Measurements from ENCODE around the gene ARHGDIG.
"Not testable (repeated sequence)": the region's sequence is repeated elsewhere in the genome, so short reads cannot be mapped to it uniquely, and the experiment has no call there.

Gene ARHGDIG

DNA sequence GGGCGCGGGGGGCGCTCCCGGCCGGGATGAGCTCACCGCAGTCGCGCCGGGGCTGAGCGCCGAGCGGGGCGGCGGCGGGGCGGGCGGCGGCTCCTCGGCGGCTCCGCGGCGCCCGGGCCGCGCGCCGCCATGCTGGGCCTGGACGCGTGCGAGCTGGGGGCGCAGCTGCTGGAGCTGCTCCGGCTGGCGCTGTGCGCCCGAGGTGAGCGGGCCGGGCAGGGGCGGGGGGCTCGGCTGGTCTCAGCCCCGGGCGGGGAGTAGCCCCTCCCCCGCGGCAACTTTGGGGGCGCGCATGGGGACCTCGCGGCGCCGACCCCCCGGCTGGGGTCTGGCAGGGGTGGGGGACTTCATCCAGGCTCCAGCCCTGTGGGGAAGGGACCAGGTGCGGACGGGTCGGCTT, at the start of gene ARHGDIG:
ARHGDIG (plus strand) TSS at position 40 of the 400 bp plus-strand sequence; CDS start at position 130, 90 bp downstream.
- DNase-seq (ENCODE audit: low read depth) = no peak

DNA sequence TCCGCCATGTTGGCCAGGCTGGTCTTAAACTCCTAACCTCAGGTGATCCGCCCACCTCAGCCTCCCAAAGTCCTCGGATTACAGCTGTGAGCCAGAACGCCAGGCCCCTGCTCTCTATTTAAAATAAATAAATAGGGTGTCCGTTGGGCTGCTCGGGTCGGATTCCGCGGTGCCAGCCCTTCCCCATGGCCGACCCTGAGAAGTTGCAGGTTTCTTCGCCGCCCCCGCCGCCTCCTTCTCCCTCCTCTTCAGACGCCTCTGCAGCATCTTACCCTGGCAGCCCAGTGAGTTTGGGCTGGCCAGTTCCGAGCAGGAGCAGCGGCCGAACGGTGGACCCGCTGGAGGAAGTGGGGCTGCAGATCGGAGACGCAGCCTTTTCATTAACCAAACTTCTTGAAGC, 49.4 kb upstream of the ARHGDIG start:
- DNase-seq (ENCODE audit: low read depth) = no peak

DNA sequence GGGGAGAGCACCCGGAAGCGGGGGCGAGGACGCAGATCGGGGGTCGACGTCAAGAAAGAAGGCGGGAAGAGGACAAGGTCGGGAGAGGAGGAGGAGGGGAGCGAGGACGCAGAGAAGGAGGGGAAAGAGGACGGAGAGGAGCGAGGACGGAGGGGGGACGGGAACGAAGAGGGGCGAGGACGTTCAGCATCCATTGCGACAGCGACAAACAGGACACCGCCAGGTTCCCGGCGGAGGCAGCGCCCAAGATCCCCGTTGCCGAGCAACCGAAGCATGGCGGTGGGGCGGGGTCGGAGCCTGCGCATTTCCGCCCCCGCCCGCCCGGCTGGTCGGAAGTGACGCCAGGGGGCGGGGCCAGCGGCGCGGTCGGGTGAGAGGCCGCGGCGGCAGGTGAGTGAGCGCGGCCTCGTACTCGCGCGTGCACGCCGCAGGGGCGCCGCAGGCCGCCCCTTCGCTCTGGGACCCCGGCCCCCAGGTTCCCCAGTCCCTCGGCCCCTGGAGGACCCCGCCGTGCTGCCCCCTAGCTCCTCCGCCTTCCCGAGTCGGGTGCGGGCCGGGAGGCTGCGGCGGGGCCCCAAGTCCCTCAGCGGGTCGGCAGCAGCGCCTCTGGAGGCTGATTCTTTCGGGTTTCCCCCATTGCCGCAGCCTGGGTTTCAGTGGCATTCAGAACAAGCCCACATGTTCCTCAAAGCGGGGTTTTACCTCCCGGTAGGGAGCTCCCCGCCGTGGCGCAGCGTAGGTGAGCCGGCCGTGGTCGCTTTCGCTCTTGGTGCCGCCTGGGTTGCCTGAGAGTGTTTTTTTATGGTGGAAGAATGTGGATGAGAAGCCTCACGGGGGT, 45.7 kb upstream of the ARHGDIG start, which contains the start of gene FAM234A:
FAM234A (plus strand) TSS at position 354 of the 838 bp plus-strand sequence. CDS start 19,593 bp downstream, outside the sequence.
- peak; percentile 89 for DNase-seq (ENCODE audit: low read depth)

DNA sequence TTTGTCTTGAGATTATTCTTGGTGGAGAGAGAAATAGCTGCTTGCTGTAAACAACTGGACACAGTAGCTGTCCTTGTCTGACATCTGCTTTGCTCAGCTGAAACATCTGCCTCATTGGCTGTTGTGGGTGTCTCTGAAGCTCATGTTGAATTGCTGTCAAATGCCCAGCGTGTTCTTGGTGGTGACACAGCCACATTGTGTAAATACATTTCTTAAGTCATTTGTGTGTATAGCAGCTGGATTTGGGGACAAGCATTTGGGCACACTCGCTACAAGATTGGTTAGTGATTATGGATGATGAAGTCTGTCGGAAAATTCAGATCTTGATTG, 40.5 kb upstream of the ARHGDIG start:
- no peak for DNase-seq (ENCODE audit: low read depth)

DNA sequence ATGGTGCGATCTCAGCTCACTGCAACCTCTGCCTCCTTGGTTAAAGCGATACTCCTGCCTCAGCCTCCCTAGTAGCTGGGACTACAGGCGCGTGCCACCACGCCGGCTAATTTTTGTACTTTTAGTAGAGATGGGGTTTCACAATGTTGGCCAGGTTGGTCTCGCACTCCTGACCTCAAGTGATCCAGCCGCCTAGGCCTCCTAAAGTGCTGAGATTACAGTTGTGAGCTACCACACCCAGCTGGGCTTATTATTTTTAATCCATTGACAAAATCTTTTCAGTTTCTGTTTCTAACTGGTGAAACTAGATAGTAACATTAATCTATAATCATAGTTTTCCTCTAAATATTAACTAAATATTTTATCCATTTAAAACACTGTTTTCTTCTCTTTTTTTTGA, 39.8 kb upstream of the ARHGDIG start:
- no peak for DNase-seq (ENCODE audit: low read depth)

DNA sequence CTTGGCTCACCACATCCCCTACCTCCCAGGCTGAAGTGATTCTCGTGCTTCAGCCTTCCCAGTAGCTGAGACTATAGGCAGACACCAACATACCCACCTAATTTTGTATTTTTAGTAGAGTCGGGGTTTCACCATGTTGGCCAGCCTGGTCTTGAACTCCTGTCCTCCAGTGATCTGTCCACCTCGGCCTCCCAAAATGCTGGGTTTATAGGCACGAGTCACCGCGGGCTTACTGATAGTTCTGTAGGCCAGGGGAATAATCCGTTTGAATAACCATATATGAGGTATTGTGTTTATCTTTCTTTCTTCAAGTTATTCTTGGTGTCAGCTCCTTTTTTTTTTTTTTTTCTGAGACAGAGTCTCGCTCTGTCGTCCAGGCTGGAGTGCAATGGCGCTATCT, 38.1 kb upstream of the ARHGDIG start:
- no peak for DNase-seq (ENCODE audit: low read depth)

DNA sequence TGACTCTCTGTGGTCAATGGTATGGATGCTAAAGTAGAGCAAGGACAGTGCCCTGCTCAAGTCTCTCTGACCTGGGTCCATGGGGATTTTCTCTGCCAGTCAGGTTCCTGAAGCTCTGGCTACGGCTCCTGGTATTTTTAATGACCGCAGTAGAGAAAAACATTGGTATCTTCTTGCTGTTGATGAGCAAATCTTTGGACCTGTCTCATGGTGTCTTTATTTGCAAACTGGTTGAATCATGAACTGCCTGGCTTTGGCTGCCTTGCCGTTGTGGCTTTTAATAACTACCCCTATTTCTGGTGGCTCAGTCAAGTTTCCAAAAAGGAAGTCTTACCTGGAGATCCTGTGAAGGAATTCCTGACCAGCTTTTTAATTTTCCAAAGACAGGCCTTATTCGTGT, 37.0 kb upstream of the ARHGDIG start:
- no peak for DNase-seq (ENCODE audit: low read depth)

DNA sequence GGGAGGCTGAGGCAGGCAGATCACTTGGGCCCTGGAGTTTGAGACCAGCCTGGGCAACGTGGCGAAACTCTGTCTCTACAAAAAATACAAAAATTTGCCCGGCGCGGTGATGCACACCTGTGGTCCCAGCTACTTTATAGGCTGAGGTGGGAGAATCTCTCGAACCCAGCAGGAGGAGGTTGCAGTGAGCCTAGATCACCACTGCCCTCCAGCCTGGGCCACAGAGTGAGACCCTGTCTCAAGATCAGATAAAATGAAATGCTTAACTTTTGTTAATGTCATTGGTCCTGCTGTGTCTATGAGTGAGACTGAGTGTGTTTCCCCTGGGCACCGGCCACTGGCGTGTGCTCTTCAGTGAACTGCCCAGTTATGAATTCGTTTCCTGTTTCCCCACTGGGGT, 35.3 kb upstream of the ARHGDIG start:
- no peak for DNase-seq (ENCODE audit: low read depth)

DNA sequence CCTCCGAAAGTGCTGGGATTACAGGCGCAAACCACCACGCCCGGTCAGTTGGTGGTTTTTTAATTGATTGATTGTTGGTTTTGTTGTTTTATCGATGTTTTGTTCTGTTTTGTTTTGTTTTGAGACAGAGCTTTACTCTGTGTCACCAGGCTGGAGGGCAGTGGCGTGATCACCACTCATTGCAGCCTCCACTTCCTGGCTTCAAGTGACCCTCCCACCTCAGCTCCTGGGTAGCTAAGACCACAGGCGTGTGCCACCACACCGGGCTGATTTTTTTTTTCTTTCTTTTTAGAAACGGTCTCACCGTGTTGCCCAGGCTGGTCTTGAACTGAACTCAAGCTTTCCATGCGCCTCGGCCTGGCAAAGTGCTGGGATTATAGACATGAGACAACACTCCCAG, 33.4 kb upstream of the ARHGDIG start:
- DNase-seq (ENCODE audit: low read depth) = no peak

DNA sequence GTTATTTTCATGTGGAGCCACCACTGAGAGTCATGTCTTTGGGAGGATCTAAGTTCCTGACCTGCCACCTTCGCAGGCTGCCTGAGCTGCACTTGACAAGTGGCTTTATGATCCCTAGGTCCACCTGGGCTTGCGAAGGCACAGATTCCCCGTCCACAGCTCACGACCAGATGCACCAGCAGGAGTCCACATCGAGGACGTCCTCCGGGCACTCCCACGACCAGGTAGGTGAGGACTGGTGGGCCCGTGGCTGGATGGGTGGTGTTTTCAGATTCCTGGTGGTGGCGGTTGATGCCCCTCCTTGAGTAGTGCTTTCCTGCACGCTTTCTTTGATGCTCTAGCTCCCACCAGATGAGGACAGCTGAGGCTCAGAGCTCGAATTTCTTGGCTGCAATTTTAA, 31.0 kb upstream of the ARHGDIG start:
- DNase-seq (ENCODE audit: low read depth) = no peak

DNA sequence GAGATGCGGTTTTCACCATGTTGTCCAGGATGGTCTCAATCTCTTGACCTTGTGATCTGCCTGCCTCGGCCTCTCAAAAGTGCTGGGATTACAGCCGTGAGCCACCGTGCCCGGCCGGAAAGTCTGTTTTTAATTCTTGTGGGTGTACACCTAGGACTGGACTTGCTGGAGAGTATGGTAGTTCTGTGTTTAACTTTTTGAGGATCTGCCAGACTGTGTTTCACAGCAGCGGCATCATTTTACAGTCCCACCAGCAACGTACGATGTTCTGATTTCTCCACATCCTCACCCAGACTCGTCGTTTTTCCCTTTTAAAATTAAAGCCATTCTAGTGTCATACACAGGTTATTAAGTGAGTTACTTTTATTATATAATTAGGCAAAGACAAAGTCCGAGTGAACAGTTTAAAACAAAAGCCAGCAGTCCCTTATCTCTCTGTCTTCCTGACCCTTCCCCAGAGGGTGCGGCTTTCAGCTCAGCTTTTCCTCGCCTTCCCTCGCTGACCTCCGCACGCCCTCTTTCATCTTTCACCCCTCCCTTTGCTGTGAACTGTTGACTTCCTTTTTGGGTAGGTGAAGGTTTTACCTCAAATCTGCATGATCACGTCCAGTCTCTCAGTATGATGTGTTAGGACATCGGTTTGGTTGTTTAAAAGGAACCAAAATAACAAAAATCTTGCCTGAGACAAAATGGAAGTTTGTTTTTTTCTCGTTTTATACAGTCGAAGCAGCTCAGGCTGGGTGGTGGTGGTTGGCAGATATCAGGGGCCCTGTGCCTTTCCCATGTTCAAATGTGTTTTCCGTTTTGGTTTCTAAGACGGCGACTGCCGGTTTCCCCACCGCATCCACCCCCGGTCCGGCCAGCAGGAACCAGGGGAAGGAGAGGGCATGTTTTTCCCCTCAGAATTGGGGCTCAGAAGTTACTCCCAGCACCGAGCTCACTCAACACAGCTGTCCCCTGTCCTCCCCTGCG, 27.7 kb upstream of the ARHGDIG start:
- DNase-seq (ENCODE audit: low read depth) = no peak

DNA sequence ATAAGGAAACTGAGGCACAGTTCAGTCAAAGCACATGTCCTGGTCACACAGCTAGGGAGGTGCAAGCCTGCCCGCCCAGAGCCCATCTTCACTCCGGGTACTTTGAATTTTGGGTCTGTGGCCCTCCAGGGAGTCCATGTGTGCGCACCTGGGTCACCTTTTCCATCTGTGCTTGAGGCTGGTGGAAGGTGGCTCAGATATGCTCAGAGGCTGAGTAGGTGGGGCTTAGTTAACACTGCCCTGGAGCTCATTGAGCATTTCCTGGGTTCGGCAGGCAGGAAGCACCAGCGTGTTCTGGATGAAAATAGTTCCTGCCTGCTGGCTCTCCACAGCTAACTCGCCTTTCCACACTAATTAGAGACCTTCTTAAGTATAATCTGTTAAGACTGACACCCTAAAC, 26.6 kb upstream of the ARHGDIG start:
- no peak for DNase-seq (ENCODE audit: low read depth)

DNA sequence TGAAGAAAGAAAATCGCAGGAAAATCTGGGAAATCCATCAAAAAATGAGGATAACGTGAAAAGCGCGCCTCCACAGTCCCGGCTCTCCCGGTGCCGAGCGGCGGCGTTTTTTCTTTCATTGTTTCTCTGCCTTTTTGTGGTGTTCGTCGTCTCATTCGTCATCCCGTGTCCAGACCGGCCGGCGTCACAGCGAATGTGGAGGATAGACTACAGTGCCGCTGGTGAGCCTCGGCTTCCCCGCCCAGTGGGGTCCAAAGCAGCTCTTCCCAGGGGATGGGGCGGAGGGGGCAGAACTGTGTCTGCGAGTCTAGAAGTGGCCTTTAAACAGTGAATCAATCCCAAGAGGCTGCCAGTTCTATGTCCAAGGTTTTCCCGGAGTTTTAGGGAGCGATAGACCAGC, 25.9 kb upstream of the ARHGDIG start:
- no peak for DNase-seq (ENCODE audit: low read depth)

DNA sequence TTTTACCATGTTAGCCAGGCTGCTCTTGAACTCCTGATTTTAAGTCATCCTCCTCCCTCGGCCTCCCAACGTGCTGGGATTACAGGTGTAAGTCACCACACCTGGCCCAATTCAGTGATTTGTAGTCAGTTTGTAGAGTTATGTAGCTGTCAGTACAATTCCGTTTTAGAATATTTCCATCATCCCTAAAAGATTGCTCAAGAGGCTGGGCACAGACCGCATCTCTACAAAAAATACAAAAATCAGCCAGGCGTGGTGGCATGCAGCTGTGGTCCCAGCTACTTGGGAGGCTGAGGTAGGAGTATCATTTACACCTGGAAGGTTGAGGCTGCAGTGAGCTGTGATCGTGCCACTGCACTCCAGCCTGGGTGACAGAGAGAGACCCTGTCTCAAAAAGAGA, 25.2 kb upstream of the ARHGDIG start:
- no peak for DNase-seq (ENCODE audit: low read depth)

DNA sequence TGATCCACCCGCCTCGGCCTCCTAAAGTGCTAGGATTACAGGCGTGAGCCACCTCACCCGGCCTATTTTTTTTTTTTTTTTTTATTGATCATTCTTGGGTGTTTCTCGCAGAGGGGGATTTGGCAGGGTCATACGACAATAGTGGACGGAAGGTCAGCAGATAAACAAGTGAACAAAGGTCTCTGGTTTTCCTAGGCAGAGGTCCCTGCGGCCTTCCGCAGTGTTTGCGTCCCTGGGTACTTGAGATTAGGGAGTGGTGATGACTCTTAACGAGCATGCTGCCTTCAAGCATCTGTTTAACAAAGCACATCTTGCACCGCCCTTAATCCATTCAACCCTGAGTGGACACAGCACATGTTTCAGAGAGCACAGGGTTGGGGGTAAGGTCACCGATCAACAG, 22.3 kb upstream of the ARHGDIG start:
- DNase-seq (ENCODE audit: low read depth) = not testable (repeated sequence)

DNA sequence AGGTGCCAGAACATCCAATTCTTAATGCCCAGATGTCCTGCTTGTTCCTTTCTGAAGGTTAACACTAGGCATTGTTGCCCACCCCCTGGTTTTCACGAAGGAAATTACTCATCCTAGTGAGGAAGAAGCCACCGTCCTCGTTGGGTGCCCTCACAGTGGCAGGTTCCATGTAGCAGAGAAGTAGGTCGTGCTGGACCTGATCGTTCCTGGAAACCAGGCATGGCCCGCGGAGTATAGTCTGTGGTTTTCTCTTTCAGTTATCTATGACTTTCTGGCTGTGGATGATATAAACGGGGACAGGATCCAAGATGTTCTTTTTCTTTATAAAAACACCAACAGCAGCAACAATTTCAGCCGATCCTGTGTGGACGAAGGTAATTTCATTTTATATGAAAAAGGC, 21.2 kb upstream of the ARHGDIG start:
- DNase-seq (ENCODE audit: low read depth) = no peak

DNA sequence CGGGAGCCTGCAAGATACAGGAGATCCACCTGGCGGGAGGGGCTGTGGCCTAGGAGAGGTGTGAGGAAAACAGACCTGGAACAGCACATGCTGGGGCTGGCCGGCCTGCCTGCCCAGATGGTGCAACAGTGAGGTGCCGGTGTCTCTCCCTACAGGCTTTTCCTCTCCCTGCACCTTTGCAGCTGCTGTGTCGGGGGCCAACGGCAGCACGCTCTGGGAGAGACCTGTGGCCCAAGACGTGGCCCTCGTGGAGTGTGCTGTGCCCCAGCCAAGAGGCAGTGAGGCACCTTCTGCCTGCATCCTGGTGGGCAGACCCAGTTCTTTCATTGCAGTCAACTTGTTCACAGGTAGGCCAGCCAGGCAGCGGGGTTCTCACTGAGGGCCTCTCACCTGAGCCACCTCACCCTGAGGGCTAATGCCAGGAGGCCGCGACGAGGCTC, 20.6 kb upstream of the ARHGDIG start:
- DNase-seq (ENCODE audit: low read depth) = no peak

DNA sequence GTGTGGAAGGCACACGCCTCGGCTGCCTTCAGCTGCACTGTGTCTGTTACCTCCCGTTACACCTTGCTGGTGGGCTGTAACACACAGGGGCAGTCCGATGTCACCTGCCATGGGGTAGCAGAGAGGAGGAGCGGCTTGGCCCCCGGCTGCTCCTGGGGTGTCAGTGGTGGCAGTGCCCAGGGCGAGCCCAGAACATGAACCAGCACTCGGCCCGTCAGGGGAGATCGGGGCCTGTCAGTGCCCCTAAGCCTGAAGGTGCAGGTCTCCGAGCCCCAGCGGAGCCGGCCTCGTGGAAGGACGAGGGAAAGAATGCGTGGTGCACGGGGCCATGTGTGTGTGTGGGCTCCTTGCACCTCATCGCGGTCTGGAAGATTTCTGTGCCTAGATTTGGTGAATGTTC, 20.1 kb upstream of the ARHGDIG start:
- no peak for DNase-seq (ENCODE audit: low read depth)

DNA sequence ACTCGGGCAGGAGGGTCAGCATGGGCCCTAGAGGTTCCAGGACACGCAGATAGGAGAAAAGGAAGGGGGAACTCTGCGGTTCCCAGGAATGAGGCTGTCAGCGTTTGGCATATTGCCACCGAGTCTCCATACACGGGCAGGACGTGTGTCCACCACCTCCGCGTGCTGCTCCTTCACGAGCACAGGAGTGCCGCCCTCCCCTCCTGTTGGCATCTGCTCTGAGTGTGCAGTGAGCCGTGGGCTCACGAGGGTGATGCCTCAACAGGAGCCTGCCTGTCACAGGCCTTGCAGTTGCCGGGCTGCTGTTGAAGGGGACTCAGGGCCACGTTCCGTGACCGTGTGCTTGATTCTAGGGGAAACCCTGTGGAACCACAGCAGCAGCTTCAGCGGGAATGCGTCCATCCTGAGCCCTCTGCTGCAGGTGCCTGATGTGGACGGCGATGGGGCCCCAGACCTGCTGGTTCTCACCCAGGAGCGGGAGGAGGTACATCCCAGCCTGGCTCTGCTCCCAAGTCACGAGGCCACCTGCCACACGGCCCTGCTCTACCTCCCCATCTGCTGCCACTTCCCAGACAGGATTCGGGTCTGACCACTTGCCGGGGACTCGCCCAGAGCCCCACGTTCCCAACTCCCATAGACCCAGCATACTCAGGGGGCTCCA, 19.2 kb upstream of the ARHGDIG start:
- DNase-seq (ENCODE audit: low read depth) = no peak

DNA sequence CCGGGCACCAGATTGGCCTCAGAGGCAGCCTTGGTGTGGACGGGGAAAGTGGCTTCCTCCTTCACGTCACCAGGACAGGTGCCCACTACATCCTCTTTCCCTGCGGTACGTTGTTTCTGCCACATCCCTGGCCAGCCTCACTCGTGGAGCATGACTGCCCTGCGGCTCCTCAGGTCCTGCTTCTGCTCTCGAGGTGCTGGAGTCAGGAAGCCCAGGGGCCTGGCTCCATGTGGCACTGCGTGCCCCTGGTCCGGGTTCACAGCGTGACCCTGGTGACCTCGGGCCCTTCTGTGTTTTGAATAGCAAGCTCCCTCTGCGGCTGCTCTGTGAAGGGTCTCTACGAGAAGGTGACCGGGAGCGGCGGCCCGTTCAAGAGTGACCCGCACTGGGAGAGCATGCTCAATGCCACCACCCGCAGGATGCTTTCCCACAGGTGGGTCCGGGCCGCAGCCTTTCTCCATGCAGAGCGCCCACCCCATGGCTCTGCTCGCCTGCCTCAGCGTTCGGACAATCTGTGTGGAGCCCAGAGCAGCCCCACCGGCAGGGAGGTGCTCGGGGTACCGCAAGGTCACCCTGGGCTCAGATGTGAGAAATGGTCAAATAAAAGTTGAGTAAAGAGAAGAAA, 18.2 kb upstream of the ARHGDIG start:
- DNase-seq (ENCODE audit: low read depth) = no peak

DNA sequence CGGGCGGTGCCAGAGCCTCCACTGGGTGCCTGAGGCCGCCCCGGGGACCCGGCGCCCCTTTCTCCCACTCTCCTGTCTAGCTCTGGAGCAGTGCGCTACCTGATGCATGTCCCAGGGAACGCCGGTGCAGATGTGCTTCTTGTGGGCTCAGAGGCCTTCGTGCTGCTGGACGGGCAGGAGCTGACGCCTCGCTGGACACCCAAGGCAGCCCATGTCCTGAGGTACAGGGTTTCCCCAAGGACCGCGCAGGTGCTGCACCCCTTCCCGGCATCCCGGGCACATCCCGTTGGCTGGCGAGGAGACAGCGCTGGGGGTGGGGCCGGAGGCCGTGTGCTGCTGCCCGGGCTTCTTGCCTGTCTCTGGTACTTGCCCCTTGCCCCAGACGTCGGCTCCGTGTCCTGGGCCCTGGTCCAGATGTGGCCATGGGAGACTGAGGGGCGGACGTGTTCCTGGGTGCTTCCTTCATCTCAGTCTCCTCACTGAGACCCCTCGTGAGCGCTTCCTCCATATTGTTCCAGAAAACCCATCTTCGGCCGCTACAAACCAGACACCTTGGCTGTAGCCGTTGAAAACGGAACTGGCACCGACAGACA, 17.1 kb upstream of the ARHGDIG start:
- DNase-seq (ENCODE audit: low read depth) = no peak

DNA sequence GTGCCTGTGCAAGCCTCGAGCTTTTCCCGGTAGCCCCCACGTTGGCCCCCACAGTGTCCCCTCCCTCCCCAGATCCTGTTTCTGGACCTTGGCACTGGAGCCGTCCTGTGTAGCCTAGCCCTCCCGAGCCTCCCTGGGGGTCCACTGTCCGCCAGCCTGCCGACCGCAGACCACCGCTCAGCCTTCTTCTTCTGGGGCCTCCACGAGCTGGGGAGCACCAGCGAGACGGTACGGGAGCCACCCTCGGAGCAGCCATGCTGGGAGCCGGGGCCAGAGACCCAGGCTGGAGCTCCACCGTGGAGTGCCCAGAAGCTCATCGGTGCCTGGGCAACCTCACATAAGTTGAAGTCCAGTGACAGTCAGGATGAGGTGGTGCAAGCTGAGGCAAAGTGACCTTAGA, 16.4 kb upstream of the ARHGDIG start:
- no peak for DNase-seq (ENCODE audit: low read depth)
